HG02623 (cell line): Measurements from ENCODE around the gene HOXB13.
"Not testable (repeated sequence)": the region's sequence is repeated elsewhere in the genome, so short reads cannot be mapped to it uniquely, and the experiment has no call there.

Experiments used
- ATAC-seq: cut with Tn5 transposase; IDR thresholded peaks from one replicate; pipeline ENCODE4 v1.9.1; 2021; ENCODE audit warnings: moderate library complexity; ENCODE audit not compliant: unreplicated experiment

The HOXB13 gene

DNA sequence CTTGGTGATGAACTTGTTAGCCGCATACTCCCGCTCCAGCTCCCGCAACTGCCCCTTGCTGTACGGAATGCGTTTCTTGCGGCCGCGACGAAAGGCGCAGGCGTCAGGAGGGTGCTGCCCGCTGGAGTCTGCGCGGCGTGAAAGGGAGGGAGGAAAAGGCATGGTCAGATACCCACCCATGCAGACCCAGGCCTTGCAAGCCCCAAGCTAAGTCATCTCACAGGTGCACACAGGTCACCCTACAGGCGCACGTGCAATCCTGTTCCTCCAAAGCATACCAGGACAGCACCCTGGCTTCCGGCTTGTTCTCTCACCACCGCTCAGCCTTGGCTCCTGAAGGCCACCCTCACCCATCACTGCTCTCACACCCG, 1.6 kb downstream of the HOXB13 start:
- no peak for ATAC-seq

DNA sequence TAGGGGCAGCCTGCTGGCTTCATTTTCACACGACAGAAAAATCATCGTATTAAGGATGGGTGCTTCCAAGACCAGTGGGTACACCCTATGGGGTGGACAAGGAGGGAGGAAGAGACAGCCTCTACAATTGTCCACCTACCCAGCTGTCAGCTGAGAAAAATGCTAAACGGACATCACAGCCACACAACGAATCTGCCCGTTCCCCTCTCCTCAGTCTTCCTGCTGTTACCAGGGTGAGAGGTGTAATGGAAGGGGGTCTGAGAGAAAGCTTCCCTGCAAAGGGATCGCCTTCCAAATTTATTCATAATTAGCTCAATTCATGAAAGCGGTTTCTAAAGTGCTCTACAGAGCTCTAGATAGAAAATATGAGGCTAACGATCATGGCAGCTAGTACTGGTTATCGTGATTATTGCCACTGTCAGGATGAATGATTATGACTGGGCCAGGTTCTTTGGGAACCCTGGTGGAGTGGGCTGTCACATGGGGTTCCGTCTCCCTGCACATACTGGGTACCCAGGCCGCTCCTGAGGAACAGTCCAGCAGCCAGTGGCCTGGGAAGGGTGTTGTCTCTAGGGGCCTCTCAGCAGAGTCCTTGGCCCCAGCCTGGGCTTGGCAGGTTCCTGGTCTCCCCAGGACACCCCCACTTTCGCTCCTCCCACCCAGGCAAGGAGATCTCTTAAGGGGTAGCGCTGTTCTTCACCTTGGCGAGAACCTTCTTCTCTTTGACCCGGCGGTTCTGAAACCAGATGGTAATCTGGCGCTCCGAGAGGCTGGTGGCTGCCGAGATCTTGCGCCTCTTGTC, 2.2 kb downstream of the HOXB13 start:
- ATAC-seq: no peak

DNA sequence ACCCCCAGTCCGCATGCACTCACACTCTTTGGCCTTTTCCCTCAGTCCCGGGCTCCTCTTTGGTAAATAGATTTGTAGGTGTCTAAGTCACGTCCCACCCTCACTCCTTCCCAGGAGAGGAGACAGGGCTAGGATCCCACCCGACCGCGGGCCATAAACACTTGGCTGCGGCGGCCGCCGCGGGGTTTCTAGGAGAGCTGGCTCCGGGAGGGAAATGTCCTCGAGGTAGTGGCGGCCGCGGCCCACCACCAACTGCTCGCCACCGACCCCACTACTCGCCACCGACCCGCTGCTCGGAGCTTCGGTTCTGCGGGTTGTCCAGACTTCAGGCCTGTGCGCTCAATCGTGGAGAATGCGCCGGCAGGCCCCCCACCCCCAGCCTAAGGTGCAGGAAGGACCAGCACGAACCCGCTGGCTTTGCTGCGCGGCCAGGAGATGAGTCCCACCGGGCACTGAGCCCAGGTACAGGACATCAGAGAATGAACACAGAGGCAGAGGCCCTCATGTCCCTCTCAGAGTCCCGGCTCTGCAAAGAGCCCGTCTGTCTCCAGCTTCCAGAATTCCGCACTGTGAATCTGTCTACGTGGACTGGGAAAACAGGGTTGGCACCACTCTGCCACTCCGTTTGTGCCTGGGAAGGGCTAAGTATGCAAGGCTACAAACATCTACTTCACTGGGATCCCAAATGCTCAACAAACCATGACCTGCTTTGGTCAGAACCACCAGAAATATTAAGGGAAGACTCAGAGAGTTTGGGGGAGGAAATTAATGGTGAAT, 3.1 kb downstream of the HOXB13 start:
- no peak for ATAC-seq

DNA sequence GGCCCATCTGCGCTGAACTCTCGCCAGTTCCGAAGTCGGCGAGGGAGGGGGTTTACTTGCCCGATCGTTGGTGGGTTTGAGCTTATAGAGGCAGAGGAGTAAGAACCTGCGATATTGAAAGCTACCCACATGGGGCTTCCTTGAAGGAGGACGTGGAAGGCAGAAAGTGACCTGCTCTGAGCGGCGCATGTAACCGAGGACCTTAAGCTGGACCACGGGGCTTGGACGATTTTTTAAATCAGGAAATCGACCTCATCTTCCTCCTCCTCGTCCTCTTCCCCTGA, 3.6 kb downstream of the HOXB13 start:
- no peak for ATAC-seq

DNA sequence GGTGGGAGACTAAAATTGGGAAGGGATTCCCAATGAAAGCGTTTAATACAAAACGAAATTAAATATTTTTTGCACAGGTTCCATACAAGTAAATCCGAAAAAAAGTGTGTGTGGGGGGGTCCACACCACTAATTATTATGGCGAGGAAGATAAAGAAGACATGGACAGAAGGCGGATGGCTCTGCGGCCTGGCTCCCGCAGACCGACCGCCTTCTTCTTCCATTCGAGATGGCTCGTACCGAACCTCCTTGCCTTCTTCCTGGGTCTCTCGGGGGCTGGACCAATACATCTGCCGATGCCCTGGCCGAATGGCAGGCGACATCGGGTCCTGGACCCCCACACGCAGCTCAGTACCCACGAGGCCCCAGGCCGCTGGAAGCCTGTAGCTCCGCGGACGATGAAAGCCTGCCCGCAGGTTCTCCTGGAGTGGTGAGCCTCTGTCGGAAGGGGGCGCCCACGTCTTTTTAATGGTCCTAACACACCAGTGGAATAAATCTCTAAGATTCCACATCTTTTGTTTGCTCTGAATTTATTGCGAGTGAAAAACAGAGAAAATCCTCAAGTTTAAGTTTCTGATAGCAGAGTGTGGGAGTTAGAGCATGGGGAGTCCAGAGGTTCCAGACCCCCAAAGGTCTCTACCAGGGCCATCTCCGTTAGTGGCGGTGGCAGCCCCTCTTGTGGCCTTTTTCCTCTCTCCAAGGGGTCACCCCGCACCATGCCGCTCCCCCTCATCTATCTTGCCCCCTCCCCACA, 4.1 kb downstream of the HOXB13 start:
- ATAC-seq: no peak

DNA sequence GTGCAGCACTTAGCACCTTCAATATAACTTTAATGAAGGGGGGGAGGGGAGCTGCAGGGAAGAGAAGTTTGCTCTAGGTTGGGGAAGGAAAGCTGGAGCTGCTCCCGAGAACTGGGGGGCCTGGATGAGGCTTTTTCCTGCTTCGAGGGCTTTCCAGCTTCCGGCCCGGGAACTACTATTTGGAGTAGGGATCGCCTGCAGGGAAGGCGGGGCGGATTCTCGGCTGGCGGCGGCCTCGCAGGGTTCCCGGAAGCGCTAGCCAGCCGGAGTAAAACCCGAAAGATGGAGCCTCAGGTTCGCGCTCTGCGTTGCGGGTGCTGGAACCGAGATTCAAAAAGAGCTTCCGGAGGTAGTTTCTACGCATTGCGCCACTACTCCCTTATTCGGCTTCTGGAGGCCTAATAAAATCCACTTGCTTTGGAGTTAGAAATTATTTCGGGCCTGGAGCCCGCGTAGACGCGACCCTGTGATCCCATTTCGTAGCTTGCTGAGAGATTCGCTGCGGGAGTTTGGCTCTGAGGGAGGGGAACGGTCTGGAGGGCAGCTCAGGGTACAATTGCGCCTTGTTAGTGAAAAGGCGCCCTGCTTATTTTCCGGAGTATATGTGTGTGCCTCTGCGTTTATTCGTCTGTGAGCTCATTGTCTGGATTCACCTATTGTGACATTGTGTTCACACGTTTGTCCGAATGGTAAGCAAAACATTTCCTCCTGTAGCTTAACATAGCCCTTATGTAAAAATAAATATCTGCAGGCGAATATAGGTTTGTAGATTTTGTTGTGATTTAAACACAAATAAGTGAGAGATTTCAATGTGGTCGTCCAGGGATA, 4.9 kb downstream of the HOXB13 start:
- no peak for ATAC-seq

DNA sequence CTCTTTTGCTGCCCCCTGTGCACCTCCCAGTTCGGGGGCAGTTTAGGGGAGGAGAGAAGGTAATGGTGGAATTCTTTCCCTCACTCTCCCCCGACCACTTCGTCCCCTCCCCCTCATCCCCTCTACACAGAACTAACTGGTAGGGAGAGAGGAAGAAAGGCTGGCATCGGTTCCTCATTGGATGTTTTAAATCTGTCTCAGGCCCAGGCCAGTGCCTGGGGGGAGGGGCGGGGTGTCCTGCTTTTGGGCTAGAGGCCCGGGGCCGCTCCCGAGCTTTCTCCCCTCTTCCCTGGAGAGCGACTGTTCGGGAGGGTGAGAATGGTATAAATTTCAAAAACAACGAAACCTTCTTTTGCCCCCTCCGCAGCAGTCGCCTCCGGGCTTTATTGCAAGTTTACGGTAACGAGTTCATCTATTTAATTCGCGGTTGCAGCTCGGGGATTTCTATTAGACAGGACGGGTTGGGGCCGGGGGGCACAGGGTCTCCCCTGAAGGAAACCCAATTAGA, 5.6 kb downstream of the HOXB13 start, which contains the start of gene PRAC2:
PRAC2 (plus strand) TSS at position 271 of the 508 bp plus-strand sequence. CDS start 1,226 bp downstream, outside the sequence.
- no peak for ATAC-seq

DNA sequence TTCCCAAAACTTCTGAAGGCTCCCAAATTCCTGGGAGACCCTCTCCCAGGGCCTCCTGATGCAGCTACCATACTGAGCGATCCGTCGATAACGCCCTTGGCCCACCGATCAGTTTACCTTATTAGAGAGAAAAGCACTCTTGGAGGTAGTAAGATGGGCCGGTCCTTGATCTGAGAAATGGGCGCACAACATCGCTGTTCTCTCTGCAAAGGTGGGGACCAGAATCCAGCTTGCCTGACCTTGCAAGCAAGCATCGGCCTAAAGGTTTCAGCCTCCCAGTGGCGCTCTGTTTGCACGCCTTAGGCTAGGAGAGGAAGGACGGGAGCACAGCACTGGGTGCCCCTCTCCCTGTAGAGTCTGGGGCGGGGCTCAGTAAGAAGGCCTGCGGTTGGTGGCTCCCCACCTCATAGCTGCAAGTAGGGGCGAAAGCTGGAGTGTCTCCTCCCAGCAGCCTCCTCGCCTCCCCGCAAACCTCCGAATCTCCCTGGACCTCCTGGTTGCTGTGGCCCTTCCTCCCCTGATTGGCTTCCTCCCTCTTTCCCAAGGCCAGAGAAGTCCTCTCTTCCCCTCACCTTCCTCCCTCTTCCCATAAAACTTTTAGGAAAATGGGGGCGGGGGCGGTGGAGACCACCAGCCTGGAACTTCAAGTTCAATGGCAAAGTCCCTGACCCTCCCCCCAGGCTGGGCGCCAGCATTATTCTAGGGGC, 6.2 kb downstream of the HOXB13 start, which contains the start of gene PRAC1:
PRAC1 (minus strand) TSS at position 318 of the 707 bp plus-strand sequence; CDS start at position 192, 126 bp downstream.
- no peak for ATAC-seq

DNA sequence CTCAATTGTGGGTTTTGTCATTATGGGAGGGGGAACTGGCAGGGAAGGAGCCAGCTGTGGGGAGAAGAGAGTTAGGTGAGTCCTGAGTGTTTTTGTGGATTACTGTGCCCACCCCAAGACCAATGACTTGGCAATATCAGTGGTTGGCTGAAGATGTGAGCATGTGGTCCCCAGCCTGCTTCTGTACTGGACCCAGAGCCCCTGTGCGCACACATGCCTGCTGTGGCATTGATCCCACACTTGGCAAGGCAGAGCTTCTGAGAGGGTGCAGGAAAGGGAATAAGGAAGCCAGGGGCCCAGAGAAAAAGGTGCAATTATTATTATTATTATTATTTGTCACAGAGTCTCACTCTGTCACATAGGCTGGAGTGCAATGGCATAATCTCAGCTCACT, 7.5 kb downstream of the HOXB13 start:
- ATAC-seq: no peak

DNA sequence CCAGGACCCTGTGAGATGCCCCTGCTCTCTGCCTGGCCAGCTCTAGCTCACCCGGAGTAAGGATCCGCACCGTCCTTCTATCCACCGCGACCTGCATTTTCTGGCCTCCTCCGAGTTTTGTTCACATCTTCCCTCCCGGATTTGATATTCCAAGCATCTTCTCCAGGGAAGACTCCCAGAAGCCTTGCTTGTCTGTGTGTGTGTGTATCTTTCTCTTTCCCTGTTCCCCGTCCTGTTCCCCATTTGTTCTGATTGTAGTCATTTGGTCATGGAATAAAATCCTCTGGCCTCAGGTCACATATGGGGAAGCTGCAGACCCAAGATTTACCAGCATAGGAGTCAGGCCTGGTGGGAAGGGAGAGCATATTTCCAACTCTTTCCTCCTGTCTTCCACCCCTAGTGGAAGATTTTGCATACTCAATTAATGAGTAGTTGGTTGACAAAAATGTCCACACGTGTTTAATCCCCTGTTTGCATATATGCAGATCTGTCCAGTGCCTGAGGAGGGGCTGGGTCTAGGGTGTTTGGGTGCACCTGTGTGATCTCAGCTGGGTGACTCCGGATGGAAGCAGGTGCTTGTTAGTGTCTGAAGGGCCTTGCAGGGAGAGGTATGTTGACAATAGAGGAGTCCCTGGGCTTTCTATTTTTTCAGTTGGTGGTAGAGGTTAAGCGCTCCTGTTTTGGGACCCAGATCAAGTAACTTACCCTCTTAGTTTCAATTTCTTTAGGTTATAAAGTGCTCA, 8.1 kb downstream of the HOXB13 start:
- no peak for ATAC-seq

DNA sequence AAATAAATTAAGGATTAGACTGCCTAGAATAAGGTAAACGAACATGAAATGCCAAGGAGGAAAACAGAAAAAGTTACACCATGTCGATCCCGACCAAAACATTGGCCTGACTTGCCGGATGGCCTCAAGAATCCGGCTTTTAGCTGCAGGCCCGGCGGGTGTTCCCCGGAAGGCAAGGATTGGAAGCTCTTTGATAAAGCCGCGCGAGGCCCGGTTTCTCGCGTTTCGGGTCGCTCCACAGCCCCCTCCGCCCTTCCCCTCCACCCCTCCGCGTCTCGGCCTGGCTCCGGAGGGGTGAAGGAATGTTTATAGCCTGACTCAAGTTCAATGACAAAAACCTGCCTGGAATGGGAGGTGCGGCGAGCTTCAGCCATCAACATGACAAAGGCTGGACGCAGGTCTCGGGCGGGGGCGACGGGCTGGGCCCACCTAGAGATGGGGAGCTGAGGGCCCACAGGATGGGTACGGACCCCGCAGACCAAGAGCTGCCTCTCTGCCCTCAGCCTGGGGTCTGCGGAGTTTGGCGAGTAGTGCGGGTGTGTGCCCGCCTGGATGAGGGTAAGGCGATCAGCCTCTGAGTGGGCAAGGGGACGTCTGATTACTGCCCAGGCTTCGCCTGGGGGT, 8.8 kb downstream of the HOXB13 start:
- ATAC-seq: no peak

DNA sequence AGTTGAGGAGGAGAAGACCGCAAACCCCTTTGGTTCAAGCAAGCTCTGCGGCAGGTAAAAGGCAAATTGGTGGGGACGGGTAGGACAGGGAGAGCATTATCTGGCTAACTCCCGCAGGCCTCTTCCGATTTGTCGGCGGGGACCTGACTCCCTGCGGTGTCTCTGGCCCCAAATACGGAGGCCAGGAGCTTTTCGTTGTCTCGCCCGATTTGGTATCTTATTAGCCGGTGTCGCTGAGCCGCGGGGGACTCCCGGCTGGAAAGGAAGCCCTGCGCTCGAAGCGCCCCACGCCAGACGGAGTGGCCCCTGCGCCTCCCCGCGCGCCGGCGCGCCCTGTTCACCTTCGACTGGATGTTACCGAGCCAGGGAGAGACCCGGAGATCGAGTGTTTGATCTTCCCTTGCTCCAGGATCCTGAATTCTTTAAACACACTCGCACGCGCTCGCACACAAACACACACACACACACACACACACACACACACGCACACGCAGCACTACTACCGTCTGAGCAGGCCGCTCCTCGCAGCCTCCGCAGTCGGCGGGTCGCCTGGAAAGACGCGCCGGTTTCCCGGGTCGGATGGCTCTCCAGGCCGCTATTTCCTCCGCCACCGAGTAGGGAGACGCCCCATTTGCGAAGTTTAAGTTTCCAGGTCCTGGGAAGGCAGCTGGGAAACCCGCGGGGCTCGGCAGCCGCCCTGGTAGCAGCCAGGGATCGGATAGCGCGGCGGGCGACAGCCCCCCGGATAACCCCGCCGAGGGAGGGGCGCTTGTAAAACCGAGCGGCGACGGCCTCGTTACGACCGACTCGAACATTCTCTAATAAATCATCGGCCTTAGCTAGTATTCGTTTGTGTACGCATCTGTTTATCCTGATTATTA, 9.5 kb downstream of the HOXB13 start:
- ATAC-seq: no peak

DNA sequence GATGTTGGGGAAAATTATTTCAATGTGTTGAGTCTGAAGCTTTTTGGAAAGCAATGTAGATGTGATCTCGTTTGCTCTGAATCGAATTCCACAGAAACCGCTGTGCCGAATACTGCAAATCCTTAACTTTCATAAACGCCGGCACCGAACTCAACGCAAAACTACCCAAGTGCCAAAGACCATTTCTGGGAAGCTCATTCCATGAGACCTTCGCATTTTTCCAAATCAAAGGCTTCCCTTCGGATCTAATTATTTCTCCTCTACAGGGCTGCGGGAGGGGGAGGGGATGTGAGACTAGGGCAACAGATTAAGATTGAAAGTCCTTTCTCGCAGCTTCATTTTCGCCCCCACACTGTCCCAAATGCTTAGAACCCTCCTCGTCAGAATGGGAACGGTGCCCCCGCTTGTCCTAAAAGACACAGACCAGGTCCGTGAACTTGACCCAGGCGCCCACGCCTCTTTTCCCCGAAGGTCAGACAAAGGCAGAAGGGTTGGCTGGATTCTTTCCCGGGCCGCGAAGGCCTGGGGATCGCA, 10.3 kb downstream of the HOXB13 start:
- no peak for ATAC-seq

DNA sequence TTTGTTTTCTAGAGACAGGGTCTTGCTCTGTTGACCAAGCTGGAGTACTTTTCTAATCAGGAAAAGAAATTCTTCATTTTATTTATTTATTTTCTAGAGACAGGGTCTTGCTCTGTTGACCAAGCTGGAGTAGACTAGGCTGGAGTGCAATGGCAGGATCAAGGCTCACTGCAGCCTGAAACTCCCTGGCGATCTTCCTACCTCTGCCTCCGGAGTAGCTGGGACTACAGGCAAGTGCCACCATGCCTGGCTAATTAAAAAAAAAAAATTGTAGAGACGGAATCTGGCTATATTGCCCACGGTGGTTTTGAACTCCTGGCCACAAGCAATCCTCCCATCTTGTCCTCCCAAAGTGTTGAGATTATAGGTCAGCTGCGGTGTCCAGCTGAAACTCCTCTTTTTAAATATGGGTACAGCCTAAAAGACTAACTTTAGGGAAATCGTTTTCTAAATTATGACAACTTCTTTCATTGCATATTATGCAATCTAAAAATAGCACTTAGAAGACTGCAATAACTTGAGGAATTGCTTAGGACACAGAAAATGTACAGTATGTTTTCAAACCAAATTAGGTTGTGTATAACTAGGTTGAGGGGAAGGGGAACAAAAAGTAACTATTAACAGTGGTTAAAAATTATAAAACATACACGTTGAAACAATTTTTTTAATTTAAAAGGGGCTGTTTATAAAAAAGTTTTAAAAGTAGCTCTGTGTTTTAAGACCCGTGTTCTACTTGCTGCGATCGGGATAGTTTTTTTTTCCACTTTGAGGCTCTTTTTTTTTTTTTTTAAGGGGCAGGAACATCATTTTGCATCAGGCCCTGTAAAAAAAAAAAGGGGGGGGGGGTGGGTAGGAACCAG, 11.0 kb downstream of the HOXB13 start:
- ATAC-seq: no peak

DNA sequence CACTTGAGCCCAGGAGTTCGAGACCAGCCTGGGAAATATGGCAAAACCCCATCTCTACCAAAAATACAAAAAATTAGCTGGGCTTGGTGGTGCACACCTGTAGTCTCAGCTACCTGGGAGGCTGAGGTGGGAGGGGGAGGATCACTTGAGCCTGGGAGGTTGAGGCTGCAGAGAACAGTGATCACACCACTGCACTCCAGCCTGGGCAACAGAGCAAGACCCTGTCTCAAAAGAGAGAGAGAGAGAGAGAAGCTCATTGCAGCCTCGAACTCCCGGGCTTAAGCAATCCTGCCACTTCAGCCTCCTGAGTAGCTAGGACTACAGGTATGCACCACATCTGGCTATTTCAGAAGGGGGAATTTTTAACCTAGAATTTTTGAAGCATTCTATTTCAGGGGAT, 12.0 kb downstream of the HOXB13 start:
- not testable (repeated sequence) for ATAC-seq

DNA sequence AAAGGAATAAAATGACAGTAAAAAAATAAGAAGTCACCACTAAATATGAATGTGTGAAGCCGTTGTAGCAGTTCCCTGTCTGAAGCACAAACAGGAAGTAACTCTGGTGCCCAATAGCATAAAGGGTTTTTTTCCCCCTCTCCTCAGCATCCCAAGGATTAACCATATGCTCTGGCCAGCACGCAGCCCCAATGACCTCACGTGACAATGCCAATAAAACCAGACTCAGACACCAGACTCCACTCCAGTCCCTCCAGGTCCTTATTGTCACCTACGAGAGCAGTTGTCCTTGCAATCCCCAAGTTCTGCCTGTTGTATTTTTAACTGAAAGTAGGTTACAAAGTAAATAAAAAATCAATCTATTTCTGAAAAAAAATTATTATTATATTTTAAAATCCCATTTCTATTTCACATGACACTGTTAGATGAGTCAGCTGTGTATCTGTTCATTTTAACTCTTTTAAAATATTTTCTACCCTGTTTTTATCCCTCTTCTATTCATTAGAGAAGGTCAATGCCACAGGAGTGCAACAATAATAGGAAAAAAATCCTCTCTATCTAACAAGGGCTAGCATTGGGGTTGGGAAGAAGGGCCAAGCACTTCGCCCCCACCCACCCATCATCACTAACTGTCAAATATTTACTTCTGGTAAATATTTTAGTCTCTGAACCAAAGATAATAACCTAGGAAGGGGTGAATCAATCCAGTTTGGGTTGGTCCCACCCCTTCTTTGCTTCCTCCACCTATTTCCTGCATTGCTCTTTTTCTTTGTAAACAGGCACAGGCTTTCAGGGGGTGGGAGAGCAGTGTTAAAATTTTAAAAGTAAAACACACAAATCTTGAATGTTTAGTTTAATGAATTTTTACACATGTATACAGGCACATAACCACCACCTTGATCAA, 12.8 kb downstream of the HOXB13 start:
- ATAC-seq: no peak
